Measurements from ENCODE around the gene ITGAD.

GRCh38 chr16:31348579-31348978, 44.6 kb upstream of the ITGAD start:
- TF ChIP-seq CTCF (IDR thresholded peaks at IDR 0.05): no peak
- TF ChIP-seq REST (IDR thresholded peaks at IDR 0.05): no peak
- no peak for TF ChIP-seq RNF2 (IDR thresholded peaks at IDR 0.05; ENCODE audit: borderline replicate concordance, low read depth)
- TF ChIP-seq ZNF302 (CRISPR knock-in tag; IDR thresholded peaks at IDR 0.05): no peak
- no peak for TF ChIP-seq EP300 (IDR thresholded peaks at IDR 0.05)
- TF ChIP-seq POLR2AphosphoS2 (conservative IDR thresholded peaks at IDR 0.05; ENCODE audit: low read length): no peak
- no peak for TF ChIP-seq RCOR1 (IDR thresholded peaks at IDR 0.05; ENCODE audit: low read depth, low read length)
